HepG2 (cell line): ENCODE measurements around the gene IL1RAPL2. TPM values are rescaled to one million over a fixed set of nuclear protein-coding genes. Genes with fewer than 3 reads are reported as not detected.

Source experiments
- ATAC-seq: fragments of 200-7000 bp; cut with Tn5 transposase; 3 replicates; pipeline ENCODE4 v1.9.1; 2020; ENCODE audit warnings: mild to moderate bottlenecking, moderate library complexity
- BruUV-seq: library from RNA; stranded (reverse); fragments of 400-500 nt; replicated peaks from 2 replicates; lab custom pipeline; 2021; lab: Mats Ljungman, UMichigan
- CTCF ChIA-PET: fragments of 300-600 bp; formaldehyde crosslinking; extraction: SDS; loops from one replicate; lab custom pipeline; 2021; ENCODE audit warnings: low total read pairs, inconsistent platforms, low intra/inter-chr PET ratio; lab: Yijun Ruan, JAX
- POLR2A ChIA-PET: fragments of 350-600 bp; sonication (Branson Sonifier 250); formaldehyde crosslinking; loops from one replicate; lab custom pipeline; 2020; ENCODE audit warnings: antibody characterized with exemption, inconsistent platforms; lab: Yijun Ruan, JAX
- DNase-seq: peaks from one replicate; pipeline ENCODE4 v3.0.0-alpha.2; 2015; ENCODE audit warnings: low spot score
- FAIRE-seq: peaks from 3 replicates; lab custom pipeline; 2011; peaks lifted over from hg19 to GRCh38; lab: Jason Lieb, UNC
- H2AFZ ChIP-seq: one replicate; pipeline ENCODE4 v1.6.1; 2011; ENCODE audit warnings: low read length, inconsistent platforms
- H3K27ac ChIP-seq: fragments of 300-600 bp; 3 replicates; pipeline ENCODE4 v1.8.0; 2011; ENCODE audit warnings: mixed run types, mild to moderate bottlenecking, mixed read lengths, low read length, inconsistent platforms; ENCODE audit not compliant: insufficient read depth; ENCODE audit errors: extremely low read length
- H3K27me3 ChIP-seq, 2 experiments: fragments of 200-600 bp in 1 of 2; 2 replicates in 1 of 2; 3 replicates in 1 of 2; pipeline versions ENCODE4 v1.6.0 to v1.8.0; 2011; ENCODE audit warnings: low read length in 2 of 2, mild to moderate bottlenecking in 2 of 2, moderate library complexity in 2 of 2, inconsistent platforms in 1 of 2; ENCODE audit not compliant: insufficient read depth in 2 of 2, control insufficient read depth in 1 of 2
- H3K36me3 ChIP-seq, 2 experiments: fragments of 200-600 bp in 1 of 2; replicated peaks in 1 of 2; 2 replicates in 1 of 2; 3 replicates in 1 of 2; pipeline versions ENCODE4 v1.5.1 to v1.8.0; 2011; ENCODE audit warnings: low read length in 2 of 2, inconsistent platforms in 1 of 2; ENCODE audit not compliant: insufficient read depth in 2 of 2, control insufficient read depth in 1 of 2
- H3K4me1 ChIP-seq: 2 replicates; pipeline ENCODE4 v1.5.1; 2012; ENCODE audit warnings: low read length, inconsistent platforms; ENCODE audit not compliant: insufficient read depth
- H3K4me2 ChIP-seq: 2 replicates; pipeline ENCODE4 v1.6.0; 2011; ENCODE audit warnings: low read depth, low read length, inconsistent platforms
- H3K4me3 ChIP-seq, 3 experiments: fragments of 200-600 bp in 1 of 3; sonication (generic), shearing (Covaris generic) in 1 of 3; replicated peaks in 1 of 3; 2 replicates each; pipeline ENCODE4 v1.5.1; 2011 to 2016; ENCODE audit warnings: low read length in 3 of 3, inconsistent platforms in 2 of 3, low read depth in 2 of 3, mild to moderate bottlenecking in 2 of 3, control low read depth in 1 of 3, mixed read lengths in 1 of 3; ENCODE audit not compliant: insufficient read depth in 1 of 3
- H3K79me2 ChIP-seq: one replicate; pipeline ENCODE4 v1.6.1; 2011; ENCODE audit warnings: low read length, inconsistent platforms; ENCODE audit not compliant: insufficient read depth
- H3K9ac ChIP-seq: 2 replicates; pipeline ENCODE4 v1.6.0; 2011; ENCODE audit warnings: mild to moderate bottlenecking, low read depth, low read length, inconsistent platforms; ENCODE audit not compliant: insufficient read depth
- H3K9me3 ChIP-seq: 2 replicates; pipeline ENCODE4 v1.5.1; 2012; ENCODE audit warnings: mild to moderate bottlenecking, low read length
- H4K20me1 ChIP-seq: 2 replicates; pipeline ENCODE4 v1.6.0; 2011; ENCODE audit warnings: inconsistent platforms, mild to moderate bottlenecking, low read length, moderate library complexity; ENCODE audit not compliant: insufficient read depth
- BCL6 ChIP-seq: IDR thresholded peaks from 2 replicates; pipeline ENCODE4 v1.6.1; 2016; ENCODE audit warnings: missing genetic modification reagents, missing compliant biosample characterization
- BRCA1 ChIP-seq: sonication (generic); formaldehyde crosslinking; IDR thresholded peaks from 2 replicates; pipeline ENCODE4 v1.4.0; 2020; ENCODE audit warnings: missing genetic modification reagents
- CREB1 ChIP-seq, 2 experiments: fragments of 450-650 bp in 1 of 2; IDR thresholded peaks; 2 replicates each; pipeline ENCODE4 v1.6.1; 2016 to 2017; ENCODE audit warnings: control low read depth in 1 of 2, mild to moderate bottlenecking in 1 of 2, missing compliant biosample characterization in 1 of 2, missing genetic modification characterization in 1 of 2
- HNF1A ChIP-seq, 2 experiments: sonication (generic) in 1 of 2; formaldehyde crosslinking in 1 of 2; IDR thresholded peaks; 2 replicates each; pipeline versions ENCODE4 v1.4.0 to v1.6.1; 2016 to 2020; ENCODE audit warnings: borderline replicate concordance in 1 of 2, low read depth in 1 of 2, mild to moderate bottlenecking in 1 of 2, missing genetic modification reagents in 1 of 2
- IKZF5 ChIP-seq: IDR thresholded peaks from 2 replicates; pipeline ENCODE4 v1.6.1; 2018; ENCODE audit warnings: missing genetic modification reagents, mild to moderate bottlenecking, missing compliant biosample characterization
- MAFF ChIP-seq: IDR thresholded peaks from 2 replicates; pipeline ENCODE4 v1.6.1; 2011; ENCODE audit warnings: low read depth, low read length, improper control_type of control experiment
- MAFK ChIP-seq, 2 experiments: IDR thresholded peaks in 1 of 2; conservative IDR thresholded peaks in 1 of 2; 2 replicates each; pipeline ENCODE4 v1.6.1; 2011; ENCODE audit warnings: improper control_type of control experiment in 2 of 2, low read length in 2 of 2
- PHF21A ChIP-seq: sonication (generic); formaldehyde crosslinking; IDR thresholded peaks from 2 replicates; pipeline ENCODE4 v1.5.0; 2020; ENCODE audit warnings: mild to moderate bottlenecking, missing genetic modification reagents
- RELA ChIP-seq: sonication (generic); formaldehyde crosslinking; IDR thresholded peaks from 2 replicates; pipeline ENCODE4 v1.4.0; 2020; ENCODE audit warnings: missing genetic modification reagents
- SPEN ChIP-seq: sonication (generic); formaldehyde crosslinking; IDR thresholded peaks from 2 replicates; pipeline ENCODE4 v1.5.1; 2020; ENCODE audit warnings: low read depth, mild to moderate bottlenecking, missing genetic modification reagents
- ZBTB1 ChIP-seq: sonication (generic); formaldehyde crosslinking; IDR thresholded peaks from 2 replicates; pipeline ENCODE4 v1.4.0; 2020; ENCODE audit warnings: missing genetic modification reagents, borderline replicate concordance
- ZBTB39 ChIP-seq: sonication (generic); formaldehyde crosslinking; IDR thresholded peaks from 2 replicates; pipeline ENCODE4 v1.5.0; 2020; ENCODE audit warnings: missing genetic modification reagents
- ZC3H4 ChIP-seq: sonication (generic); formaldehyde crosslinking; IDR thresholded peaks from 2 replicates; pipeline ENCODE4 v1.4.0; 2020; ENCODE audit warnings: missing genetic modification reagents, borderline replicate concordance
- ZNF30 ChIP-seq: sonication (generic); formaldehyde crosslinking; IDR thresholded peaks from 2 replicates; pipeline ENCODE4 v1.5.0; 2020; ENCODE audit warnings: mild to moderate bottlenecking, missing genetic modification reagents
- ZNF350 ChIP-seq: sonication (generic); formaldehyde crosslinking; IDR thresholded peaks from 2 replicates; pipeline ENCODE4 v1.4.0; 2020; ENCODE audit warnings: mild to moderate bottlenecking, low read depth, missing genetic modification reagents, borderline replicate concordance
- ZNF558 ChIP-seq: sonication (generic); formaldehyde crosslinking; IDR thresholded peaks from 2 replicates; pipeline ENCODE4 v1.9.0; 2022; ENCODE audit warnings: mild to moderate bottlenecking, missing genetic modification reagents, borderline replicate concordance
- ZNF737 ChIP-seq: sonication (generic); formaldehyde crosslinking; IDR thresholded peaks from 2 replicates; pipeline ENCODE4 v1.5.0; 2020; ENCODE audit warnings: missing genetic modification reagents, mild to moderate bottlenecking, borderline replicate concordance
- WGBS: methylation state at CpG from one replicate; pipeline ENCODE4 v1.1.6; 2017; ENCODE audit warnings: low lambda C conversion rate; 5-methylcytosine and 5-hydroxymethylcytosine counted together
- in situ Hi-C: cut with HindIII; loops from 2 replicates; pipeline ENCODE4 v1.10.0; 2017; ENCODE audit warnings: low pct_unique_long_range_greater_than_20kb; ENCODE audit not compliant: extremely low pct_ligation_motif_present
- intact Hi-C: fragments of 100-400 bp; cut with micrococcal nuclease; formaldehyde crosslinking; loops from one replicate; pipeline ENCODE4 v1.10.0; 2022; ENCODE audit not compliant: unreplicated experiment
- polyA plus RNA-seq, 8 experiments: library from polyadenylated mRNA; depleted of rRNA in 3 of 8; stranded (reverse) in 7 of 8; unstranded in 1 of 8; fragments of >200 nt; fragmentation: Illumina TruSeq in 4 of 8; extraction: Trizol in 4 of 8; gene quantifications; 2 replicates each; pipeline versions ENCODE4 v1.2.1 to v1.2.3, GENCODE V29; 2011 to 2016; ENCODE audit warnings: low read depth in 4 of 8, missing spikeins in 1 of 8, mixed read lengths in 1 of 8; ENCODE audit not compliant: insufficient read depth in 1 of 8
- total RNA-seq, 5 experiments: library from RNA; depleted of rRNA; stranded (reverse); fragments of >200 nt; fragmentation: Illumina TruSeq; extraction: Trizol; gene quantifications; 2 replicates each; pipeline ENCODE4 v1.2.3, GENCODE V29; 2016; ENCODE audit warnings: low read depth in 1 of 5

IL1RAPL2 gene
- total and polyA plus RNA-seq, 2 of the 13 experiments (the other 11 are each of a cell fraction or from before 2014, with no cell fraction given): not detected

- no peak overlapping the region for H3K9ac ChIP-seq
- WGBS: 0% methylated on average over 2 of the region's 2 CpGs
- no peak overlapping the region for H3K4me3 ChIP-seq
- H4K20me1 ChIP-seq: no peaks in the 10 kb centered on the region
- H3K36me3 ChIP-seq: no peaks in the 10 kb centered on the region
- TF ChIP-seq BRCA1 (CRISPR knock-in tag) (no peak), HNF1A (IDR thresholded peaks at IDR 0.05; ENCODE audit: low read depth) (no peak), HNF1A (CRISPR knock-in tag; IDR thresholded peaks at IDR 0.05; ENCODE audit: borderline replicate concordance) (no peak), ZNF30 (CRISPR knock-in tag) (no peak), CREB1 (IDR thresholded peaks at IDR 0.05) (no peak), CREB1 (CRISPR knock-in tag; IDR thresholded peaks at IDR 0.05) (no peak), PHF21A (CRISPR knock-in tag) (no peak), MAFF (0 out of 2 replicates have a peak, but pooled peaks have one; percentile 21), ZBTB39 (CRISPR knock-in tag) (no peak), SPEN (CRISPR knock-in tag) (no peak), ZC3H4 (CRISPR knock-in tag) (no peak), IKZF5 (CRISPR knock-in tag) (no peak), BCL6 (no peak), ZNF350 (CRISPR knock-in tag) (no peak), MAFK (conservative IDR thresholded peaks at IDR 0.05 in 1 of 2, IDR thresholded peaks at IDR 0.05 in 1 of 2; ENCODE audit: low read length in 2 of 2) (peak; percentile 9 to 53; a peak in 2 of 4 replicates), ZNF558 (CRISPR knock-in tag) (no peak), ZBTB1 (no peak), ZNF737 (CRISPR knock-in tag) (no peak), RELA (CRISPR knock-in tag) (no peak)
- no peak for FAIRE-seq
- ATAC-seq: no peak
- no peaks in the 10 kb centered on the region for H3K9me3 ChIP-seq
- BruUV-seq: no TSS peak
- no peak overlapping the region for H3K4me2 ChIP-seq
- H3K79me2 ChIP-seq: no peaks in the 10 kb centered on the region
- in situ Hi-C loops: no loop called here
- no peak for DNase-seq
- POLR2A ChIA-PET: no interaction called here
- H2AFZ ChIP-seq: no peak overlapping the region
- CTCF ChIA-PET: no interaction called here
- no peaks in the 10 kb centered on the region for H3K4me1 ChIP-seq
- H3K27me3 ChIP-seq: no peaks in the 10 kb centered on the region
- intact Hi-C loops: no loop called here
- H3K27ac ChIP-seq: no peak overlapping the region
Measured at GRCh38 chrX:105317117-105317516, 751.1 kb downstream of the IL1RAPL2 start.
